Ishikawa (cell line): ENCODE measurements around the gene ZC3H12C.

Experiments
- CEBPB ChIP-seq: IDR thresholded peaks from 2 replicates; pipeline ENCODE4 v1.6.1; 2012
- CREB1 ChIP-seq: IDR thresholded peaks from 2 replicates; pipeline ENCODE4 v1.6.1; 2012; ENCODE audit warnings: low read depth
- EGR1 ChIP-seq: IDR thresholded peaks from 2 replicates; pipeline ENCODE4 v1.6.1; 2012
- EP300 ChIP-seq: IDR thresholded peaks from 2 replicates; pipeline ENCODE4 v1.6.1; 2012; ENCODE audit warnings: borderline replicate concordance
- FOXM1 ChIP-seq: IDR thresholded peaks from 2 replicates; pipeline ENCODE4 v1.6.1; 2012; ENCODE audit warnings: low read depth, borderline replicate concordance
- NFIC ChIP-seq: IDR thresholded peaks from 2 replicates; pipeline ENCODE4 v1.6.1; 2012
- RAD21 ChIP-seq: IDR thresholded peaks from 2 replicates; pipeline ENCODE4 v1.6.1; 2012; ENCODE audit warnings: low read depth
- TAF1 ChIP-seq: IDR thresholded peaks from 2 replicates; pipeline ENCODE4 v1.6.1; 2012; ENCODE audit warnings: low read depth, mild to moderate bottlenecking
- TCF12 ChIP-seq: IDR thresholded peaks from 2 replicates; pipeline ENCODE4 v1.6.1; 2012; ENCODE audit warnings: low read depth
- TEAD4 ChIP-seq: IDR thresholded peaks from 2 replicates; pipeline ENCODE4 v1.6.1; 2012
- YY1 ChIP-seq: IDR thresholded peaks from 2 replicates; pipeline ENCODE4 v1.6.1; 2012; ENCODE audit warnings: low read depth
- ZBTB7A ChIP-seq: IDR thresholded peaks from 2 replicates; pipeline ENCODE4 v1.6.1; 2012; ENCODE audit warnings: low read depth
- TF ChIP-seq, protein P1 (sequence below): IDR thresholded peaks from 2 replicates; pipeline ENCODE4 v1.6.1; 2012
- TF ChIP-seq, protein P2 (sequence below): IDR thresholded peaks from 2 replicates; pipeline ENCODE4 v1.6.1; 2012; ENCODE audit warnings: low read depth, mild to moderate bottlenecking
- TF ChIP-seq, protein P3 (sequence below): IDR thresholded peaks from 2 replicates; pipeline ENCODE4 v1.6.1; 2012

The ZC3H12C gene

GRCh38 chr11:110200241-110200640 is 107.0 kb downstream of the ZC3H12C start:
- TF ChIP-seq EP300 (no peak), CEBPB (no peak), EGR1 (no peak), TEAD4 (no peak), TCF12 (no peak), TAF1 (no peak), RAD21 (no peak), FOXM1 (no peak), YY1 (no peak), ZBTB7A (no peak), CREB1 (no peak), NFIC (no peak)
- TF ChIP-seq, protein P1, sequence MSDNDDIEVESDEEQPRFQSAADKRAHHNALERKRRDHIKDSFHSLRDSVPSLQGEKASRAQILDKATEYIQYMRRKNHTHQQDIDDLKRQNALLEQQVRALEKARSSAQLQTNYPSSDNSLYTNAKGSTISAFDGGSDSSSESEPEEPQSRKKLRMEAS = no peak
- TF ChIP-seq, protein P2, sequence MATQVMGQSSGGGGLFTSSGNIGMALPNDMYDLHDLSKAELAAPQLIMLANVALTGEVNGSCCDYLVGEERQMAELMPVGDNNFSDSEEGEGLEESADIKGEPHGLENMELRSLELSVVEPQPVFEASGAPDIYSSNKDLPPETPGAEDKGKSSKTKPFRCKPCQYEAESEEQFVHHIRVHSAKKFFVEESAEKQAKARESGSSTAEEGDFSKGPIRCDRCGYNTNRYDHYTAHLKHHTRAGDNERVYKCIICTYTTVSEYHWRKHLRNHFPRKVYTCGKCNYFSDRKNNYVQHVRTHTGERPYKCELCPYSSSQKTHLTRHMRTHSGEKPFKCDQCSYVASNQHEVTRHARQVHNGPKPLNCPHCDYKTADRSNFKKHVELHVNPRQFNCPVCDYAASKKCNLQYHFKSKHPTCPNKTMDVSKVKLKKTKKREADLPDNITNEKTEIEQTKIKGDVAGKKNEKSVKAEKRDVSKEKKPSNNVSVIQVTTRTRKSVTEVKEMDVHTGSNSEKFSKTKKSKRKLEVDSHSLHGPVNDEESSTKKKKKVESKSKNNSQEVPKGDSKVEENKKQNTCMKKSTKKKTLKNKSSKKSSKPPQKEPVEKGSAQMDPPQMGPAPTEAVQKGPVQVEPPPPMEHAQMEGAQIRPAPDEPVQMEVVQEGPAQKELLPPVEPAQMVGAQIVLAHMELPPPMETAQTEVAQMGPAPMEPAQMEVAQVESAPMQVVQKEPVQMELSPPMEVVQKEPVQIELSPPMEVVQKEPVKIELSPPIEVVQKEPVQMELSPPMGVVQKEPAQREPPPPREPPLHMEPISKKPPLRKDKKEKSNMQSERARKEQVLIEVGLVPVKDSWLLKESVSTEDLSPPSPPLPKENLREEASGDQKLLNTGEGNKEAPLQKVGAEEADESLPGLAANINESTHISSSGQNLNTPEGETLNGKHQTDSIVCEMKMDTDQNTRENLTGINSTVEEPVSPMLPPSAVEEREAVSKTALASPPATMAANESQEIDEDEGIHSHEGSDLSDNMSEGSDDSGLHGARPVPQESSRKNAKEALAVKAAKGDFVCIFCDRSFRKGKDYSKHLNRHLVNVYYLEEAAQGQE = no peak
- TF ChIP-seq, protein P3, sequence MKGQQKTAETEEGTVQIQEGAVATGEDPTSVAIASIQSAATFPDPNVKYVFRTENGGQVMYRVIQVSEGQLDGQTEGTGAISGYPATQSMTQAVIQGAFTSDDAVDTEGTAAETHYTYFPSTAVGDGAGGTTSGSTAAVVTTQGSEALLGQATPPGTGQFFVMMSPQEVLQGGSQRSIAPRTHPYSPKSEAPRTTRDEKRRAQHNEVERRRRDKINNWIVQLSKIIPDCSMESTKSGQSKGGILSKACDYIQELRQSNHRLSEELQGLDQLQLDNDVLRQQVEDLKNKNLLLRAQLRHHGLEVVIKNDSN = no peak

- TF ChIP-seq RAD21 (no peak), TEAD4 (no peak), TAF1 (no peak), CREB1 (no peak), NFIC (no peak), YY1 (no peak), CEBPB (no peak), TCF12 (no peak), ZBTB7A (no peak), FOXM1 (no peak), EP300 (no peak), EGR1 (no peak)
- TF ChIP-seq, protein P1 = no peak
- TF ChIP-seq, protein P2 = no peak
- TF ChIP-seq, protein P3 = no peak
Measured at GRCh38 chr11:110200836-110201235, 107.6 kb downstream of the ZC3H12C start.

- TF ChIP-seq, protein P3 = no peak
- TF ChIP-seq, protein P1 = no peak
- TF ChIP-seq, protein P2 = no peak
- no peak for TF ChIP-seq YY1
- TF ChIP-seq EGR1 = no peak
- no peak for TF ChIP-seq EP300
- no peak for TF ChIP-seq CREB1
- TF ChIP-seq NFIC = no peak
- no peak for TF ChIP-seq TAF1
- TF ChIP-seq CEBPB = no peak
- no peak for TF ChIP-seq TCF12
Measured at GRCh38 chr11:110207123-110207522, 113.9 kb downstream of the ZC3H12C start.
